Small intestine (tissue), 7 donors: ENCODE measurements around the gene MKKS. TPM values are rescaled to one million over a fixed set of nuclear protein-coding genes. Genes with fewer than 3 reads are reported as not detected.

Experiments used
- DNase-seq, 2 donors: peaks; one replicate each; pipeline versions ENCODE4 v3.0.0 to v3.0.0-alpha.2; 2013
- FAIRE-seq: peaks from 2 replicates; lab custom pipeline; 2012; peaks lifted over from hg19 to GRCh38; lab: Jason Lieb, UNC
- H3K27ac ChIP-seq, 3 donors: one replicate each; pipeline ENCODE4 v1.5.1; 2013; ENCODE audit warnings: low read length in 2 of 3, mild to moderate bottlenecking in 2 of 3, control low read depth in 1 of 3, inconsistent platforms in 1 of 3, low read depth in 1 of 3, moderate library complexity in 1 of 3
- H3K27me3 ChIP-seq, 3 donors: one replicate each; pipeline ENCODE4 v1.6.1; 2013; ENCODE audit warnings: low read length in 3 of 3, inconsistent platforms in 1 of 3; ENCODE audit not compliant: control insufficient read depth in 3 of 3, insufficient read depth in 3 of 3
- H3K36me3 ChIP-seq, 3 donors: one replicate each; pipeline ENCODE4 v1.6.1; 2013; ENCODE audit warnings: low read length in 3 of 3, inconsistent platforms in 1 of 3, low read depth in 1 of 3, mild to moderate bottlenecking in 1 of 3, moderate library complexity in 1 of 3; ENCODE audit not compliant: control insufficient read depth in 3 of 3, insufficient read depth in 2 of 3
- H3K4me1 ChIP-seq, 3 donors: one replicate each; pipeline ENCODE4 v1.6.1; 2013; ENCODE audit warnings: low read length in 2 of 3, inconsistent platforms in 1 of 3, low read depth in 1 of 3, mild to moderate bottlenecking in 1 of 3, moderate library complexity in 1 of 3; ENCODE audit not compliant: control insufficient read depth in 3 of 3, insufficient read depth in 2 of 3
- H3K4me3 ChIP-seq, 3 donors: one replicate each; pipeline ENCODE4 v1.5.1; 2013; ENCODE audit warnings: low read length in 3 of 3, control low read depth in 1 of 3, inconsistent platforms in 1 of 3, low read depth in 1 of 3, mild to moderate bottlenecking in 1 of 3, moderate library complexity in 1 of 3
- H3K9me3 ChIP-seq, 2 donors: one replicate each; pipeline ENCODE4 v1.6.1; 2013; ENCODE audit warnings: low read depth in 1 of 2, low read length in 1 of 2; ENCODE audit not compliant: control insufficient read depth in 2 of 2, insufficient read depth in 1 of 2
- whole genome bisulfite sequencing, 3 donors: extraction: QIAGEN DNeasy Blood & Tissue Kit; methylation state at CpG; one replicate each; pipeline ENCODE4 v1.1.7; 2013; 5-methylcytosine and 5-hydroxymethylcytosine counted together
- polyA plus RNA-seq, 4 donors: library from polyadenylated mRNA; stranded (reverse) in 3 of 4; unstranded in 1 of 4; fragments of 200-250 nt in 3 of 4; fragments of 120-200 nt in 1 of 4; gene quantifications; one replicate each; pipeline versions ENCODE4 v1.2.1 to v1.2.3, GENCODE V29; 2013
- donor health status: healthy with polysubstance abuse.
- donor health status: control.
- donor health status: control.
- donor health status: Bipolar disorder and iron deficiency.
- donor health status: healthy.

The MKKS gene
- polyA plus RNA-seq, 4 donors, result 22.7 to 29.1 (median 24.6) TPM

- DNase-seq, result no peak
- FAIRE-seq, result no peak
- no peak overlapping the region for H3K27ac ChIP-seq
- H3K36me3 ChIP-seq, result no peaks in the 10 kb centered on the region
- WGBS, 3 donors, result 24 to 52% (median 33%) methylated on average over 4 of the region's 4 CpGs
- H3K4me1 ChIP-seq, result no peaks in the 10 kb centered on the region
- H3K9me3 ChIP-seq, result peaks cover 0 to 4% of the 10 kb centered on the region in 2 donors
- H3K27me3 ChIP-seq, result no peaks in the 10 kb centered on the region
- no peak overlapping the region for H3K4me3 ChIP-seq
Measured at GRCh38 chr20:10385850-10386544, 48.0 kb downstream of the MKKS start.

DNA sequence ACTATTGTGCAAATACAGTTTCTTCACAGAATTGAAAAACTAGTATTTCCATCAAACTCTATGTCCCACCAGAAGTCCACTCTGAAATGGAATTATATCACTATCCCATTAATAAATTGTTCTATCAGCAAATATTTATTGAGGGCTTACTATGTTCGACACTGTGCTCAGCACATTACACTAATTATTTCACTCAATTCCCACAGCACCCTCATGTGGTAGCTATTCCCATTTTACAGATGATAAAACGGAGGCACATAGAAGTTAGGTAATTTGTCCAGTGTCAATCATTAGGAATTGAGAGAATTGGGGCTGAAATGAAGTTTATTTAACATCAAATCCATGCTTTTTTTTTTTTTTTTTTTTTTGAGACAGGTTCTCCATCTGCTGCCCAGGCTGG lies 52.5 kb downstream of the MKKS start:
- Histone ChIP-seq H3K36me3 (no peaks in the 10 kb centered on the region), H3K27me3 (no peaks in the 10 kb centered on the region), H3K4me1 (no peaks in the 10 kb centered on the region), H3K27ac (no peak overlapping the region), H3K9me3 (peaks cover 0 to 5% of the 10 kb centered on the region in 2 donors), H3K4me3 (no peak overlapping the region)
- FAIRE-seq (no peak), DNase-seq (no peak)
- 73 to 83% (median 75%) methylated on average over 2 of the region's 2 CpGs for WGBS, 3 donors

- peaks cover 0 to 10% of the 10 kb centered on the region in 2 donors for H3K9me3 ChIP-seq
- no peaks in the 10 kb centered on the region for H3K27me3 ChIP-seq
- WGBS, 3 donors, result 69 to 75% (median 73%) methylated on average over 7 of the region's 7 CpGs
- no peak for FAIRE-seq
- H3K27ac ChIP-seq, result no peak overlapping the region
- H3K36me3 ChIP-seq, result no peaks in the 10 kb centered on the region
- no peak overlapping the region for H3K4me3 ChIP-seq
- no peak for DNase-seq
- H3K4me1 ChIP-seq, result no peaks in the 10 kb centered on the region
Measured at GRCh38 chr20:10379761-10380160, 54.3 kb downstream of the MKKS start.

- Histone ChIP-seq H3K4me3 (no peak overlapping the region), H3K36me3 (no peaks in the 10 kb centered on the region), H3K4me1 (no peaks in the 10 kb centered on the region), H3K27me3 (no peaks in the 10 kb centered on the region), H3K9me3 (peaks cover 0 to 12% of the 10 kb centered on the region in 2 donors), H3K27ac (no peak overlapping the region)
- 86 to 93% (median 88%) methylated on average over 6 of the region's 6 CpGs for WGBS, 3 donors
- DNase-seq (no peak), FAIRE-seq (no peak)
Measured at GRCh38 chr20:10376270-10377075, 57.5 kb downstream of the MKKS start.

- H3K27me3 ChIP-seq, result no peaks in the 10 kb centered on the region
- no peak for FAIRE-seq
Measured at GRCh38 chr20:10375191-10375590, 58.8 kb downstream of the MKKS start.

GRCh38 chr20:10374036-10374435 lies 60.0 kb downstream of the MKKS start:
- FAIRE-seq (no peak), DNase-seq (no peak)
- H3K4me1 ChIP-seq, result peaks cover 0 to 12% (median 0%) of the 10 kb centered on the region in 3 donors
- H3K9me3 ChIP-seq, result peaks cover 0 to 12% of the 10 kb centered on the region in 2 donors
- peaks cover 0 to 2% (median 0%) of the 10 kb centered on the region in 3 donors for H3K27me3 ChIP-seq
- H3K36me3 ChIP-seq, result no peaks in the 10 kb centered on the region
- no peak overlapping the region for H3K4me3 ChIP-seq
- no peak overlapping the region for H3K27ac ChIP-seq
- 70 to 85% (median 71%) methylated on average over 2 of the region's 2 CpGs for WGBS, 3 donors

More at GRCh38 chr20:10375191-10375590, 58.8 kb downstream of the MKKS start:
- Histone ChIP-seq H3K4me1 (peaks cover 0 to 5% (median 0%) of the 10 kb centered on the region in 3 donors), H3K27ac (no peak overlapping the region), H3K4me3 (no peak overlapping the region), H3K9me3 (peaks cover 0 to 12% of the 10 kb centered on the region in 2 donors), H3K36me3 (no peaks in the 10 kb centered on the region)
- DNase-seq, result no peak
- 75 to 81% (median 75%) methylated on average over 2 of the region's 2 CpGs for WGBS, 3 donors

DNA sequence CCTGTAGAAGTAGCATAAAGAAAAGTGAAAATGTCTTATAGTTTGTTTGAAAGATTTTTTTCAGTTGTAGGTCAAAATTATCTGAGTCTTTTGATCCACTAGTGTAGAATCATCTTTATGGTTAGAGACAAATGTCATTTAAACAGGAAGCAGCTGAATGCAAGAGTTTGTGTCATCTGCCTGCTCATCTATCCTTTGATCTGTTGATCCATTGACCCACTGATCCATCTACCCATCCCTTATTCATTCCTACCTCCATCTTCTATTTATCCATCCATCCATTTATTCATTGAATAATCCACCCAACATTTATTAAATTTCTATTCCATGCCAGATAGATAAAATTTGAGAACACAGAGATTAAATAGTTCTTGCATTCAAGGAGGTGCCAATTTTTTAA lies 62.6 kb downstream of the MKKS start:
- Histone ChIP-seq H3K9me3 (peaks cover 0 to 6% of the 10 kb centered on the region in 2 donors), H3K27ac (no peak overlapping the region), H3K27me3 (peaks cover 0 to 2% (median 0%) of the 10 kb centered on the region in 3 donors), H3K4me1 (peaks cover 0 to 17% (median 0%) of the 10 kb centered on the region in 3 donors), H3K4me3 (no peak overlapping the region), H3K36me3 (no peaks in the 10 kb centered on the region)
- FAIRE-seq (no peak), DNase-seq (no peak)

DNA sequence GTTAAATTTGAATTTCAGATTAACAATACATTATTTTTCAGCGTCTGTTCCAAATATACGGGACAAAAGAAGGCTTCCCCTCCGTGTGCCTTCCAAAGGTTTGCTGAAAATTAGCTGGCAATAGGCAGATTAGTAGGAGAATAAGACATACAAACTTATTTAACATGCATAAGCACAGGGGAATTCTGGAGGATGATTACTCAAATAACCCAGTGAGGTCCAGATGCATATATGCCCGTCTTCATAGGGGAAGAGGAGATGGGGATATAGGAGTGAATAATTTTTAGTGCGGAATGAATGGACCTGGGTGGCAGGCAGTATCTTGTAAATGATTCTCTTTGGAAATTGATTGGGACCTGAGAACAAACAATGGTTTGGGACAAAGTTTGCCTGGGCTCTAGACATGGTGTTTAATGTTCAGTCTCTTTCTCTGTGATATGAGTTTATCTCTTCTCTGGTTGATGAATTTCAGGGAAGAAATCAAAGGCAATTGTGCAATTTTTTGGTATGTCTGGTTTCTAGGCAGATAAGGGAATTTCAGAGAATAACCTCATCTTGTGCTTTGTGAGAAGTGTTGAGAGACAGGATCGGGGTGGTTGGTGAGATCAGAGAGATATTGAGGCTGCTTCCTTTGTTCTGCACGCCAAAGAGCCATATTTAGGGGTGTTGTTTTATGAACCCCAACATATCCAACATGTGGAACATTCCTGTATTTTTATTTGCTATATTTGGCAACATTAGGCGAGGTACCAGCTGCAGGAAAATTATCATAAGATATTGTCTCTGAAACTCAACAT lies 63.7 kb downstream of the MKKS start:
- peaks cover 0 to 2% of the 10 kb centered on the region in 2 donors for H3K9me3 ChIP-seq
- peak in 1 of 2 donors; percentile 42 for DNase-seq
- H3K27me3 ChIP-seq, result peaks cover 0 to 2% (median 0%) of the 10 kb centered on the region in 3 donors
- H3K27ac ChIP-seq, result peak overlapping the region in 1 of 3 donors; percentile 21
- WGBS, 3 donors, result 18 to 46% (median 38%) methylated on average over 8 of the region's 8 CpGs
- no peak overlapping the region for H3K4me3 ChIP-seq
- H3K4me1 ChIP-seq, result peaks cover 0 to 17% (median 0%) of the 10 kb centered on the region in 3 donors
- no peak for FAIRE-seq
- H3K36me3 ChIP-seq, result no peaks in the 10 kb centered on the region
